Caki2 (cell line): ENCODE measurements around the gene SFXN1. TPM values are rescaled to one million over a fixed set of nuclear protein-coding genes. Genes with fewer than 3 reads are reported as not detected.

Experiments used
- DNase-seq: peaks from one replicate; pipeline ENCODE4 v3.0.0-alpha.2; 2015; ENCODE audit warnings: low read depth
- in situ Hi-C: cut with HindIII; loops from 2 replicates; pipeline ENCODE4 v1.10.0; 2016; ENCODE audit warnings: low sequenced_read_pairs, low pct_unique_long_range_greater_than_20kb, mixed read lengths
- total RNA-seq: library from RNA; depleted of rRNA; stranded (reverse); fragments of >200 nt; shearing (Covaris generic); gene quantifications from 2 replicates; pipeline ENCODE4 v1.2.3, GENCODE V29; 2014; ENCODE audit warnings: low replicate concordance; rRNA removed

SFXN1 gene
- total RNA-seq, 1 experiment from 2014 or later: 199 TPM

GRCh38 chr5:175555168-175555785, 76.9 kb downstream of the SFXN1 start:
- DNase-seq: no peak
- in situ Hi-C loops: no loop called here

- in situ Hi-C loops: no loop called here
These were observed 78.4 kb downstream of the SFXN1 start for GRCh38 chr5:175556794-175557193.

GRCh38 chr5:175557778-175558177, 79.4 kb downstream of the SFXN1 start:
- in situ Hi-C loops: no loop called here

More at GRCh38 chr5:175556794-175557193, 78.4 kb downstream of the SFXN1 start:
- DNase-seq: no peak

DNA sequence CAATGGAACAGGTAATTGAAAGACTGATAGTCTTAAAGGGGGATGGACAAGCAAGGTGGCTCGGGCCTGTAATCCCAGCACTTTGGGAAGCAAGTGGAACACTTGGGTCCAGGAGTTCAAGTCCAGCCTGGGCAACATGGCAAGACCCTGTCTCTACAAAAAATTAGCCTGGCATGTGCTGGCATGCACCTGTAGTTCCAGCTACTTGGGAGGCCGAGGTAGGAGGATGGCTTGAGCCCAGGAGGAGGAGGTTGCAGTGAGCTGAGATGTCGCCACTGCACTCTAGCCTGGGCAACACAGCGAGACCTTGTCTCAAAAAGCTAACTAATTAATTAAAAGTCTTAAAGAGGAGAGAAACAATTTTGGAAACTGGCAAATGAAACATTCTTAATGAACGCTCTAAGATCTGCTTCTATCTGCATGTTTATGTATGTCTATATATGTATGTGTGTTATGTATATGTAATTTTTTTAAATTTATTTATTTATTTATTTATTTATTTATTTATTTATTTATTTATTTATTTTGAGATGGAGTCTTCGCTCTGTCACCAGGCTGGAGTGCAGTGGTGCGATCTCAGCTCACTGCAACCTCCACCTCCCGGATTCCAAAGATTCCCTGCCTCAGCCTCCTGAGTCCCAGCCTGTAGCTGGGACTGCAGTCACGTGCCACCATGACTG, 80.6 kb downstream of the SFXN1 start:
- in situ Hi-C loops: no loop called here
- no peak for DNase-seq

More at GRCh38 chr5:175557778-175558177, 79.4 kb downstream of the SFXN1 start:
- no peak for DNase-seq

- in situ Hi-C loops: no loop called here
These were observed 81.7 kb downstream of the SFXN1 start for GRCh38 chr5:175560011-175560410.

DNA sequence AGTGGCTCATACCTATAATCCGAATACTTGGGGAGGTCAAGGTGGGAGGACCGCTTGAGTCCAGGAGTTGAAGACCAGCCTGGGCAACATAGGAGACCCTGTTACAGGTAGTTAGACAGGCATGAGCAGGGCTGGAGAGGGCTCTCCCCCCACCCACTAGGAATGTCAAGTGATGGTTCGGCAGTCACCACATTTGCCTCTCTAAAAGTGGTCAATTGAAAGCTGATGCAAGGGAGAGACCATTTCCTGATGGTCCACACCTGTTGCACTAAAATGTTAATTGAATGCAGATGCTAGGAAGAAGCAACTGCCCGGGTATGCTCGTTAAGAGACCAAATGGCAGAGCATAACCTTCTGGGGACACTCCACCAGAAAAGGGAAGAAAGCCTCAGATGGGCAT, 82.7 kb downstream of the SFXN1 start:
- in situ Hi-C loops: no loop called here
- DNase-seq: no peak

More at GRCh38 chr5:175560011-175560410, 81.7 kb downstream of the SFXN1 start:
- no peak for DNase-seq

- in situ Hi-C loops: no loop called here
- DNase-seq: no peak
These were observed 86.4 kb downstream of the SFXN1 start for GRCh38 chr5:175564716-175565115.

GRCh38 chr5:175566697-175567096, 88.3 kb downstream of the SFXN1 start:
- no peak for DNase-seq
- in situ Hi-C loops: no loop called here

DNA sequence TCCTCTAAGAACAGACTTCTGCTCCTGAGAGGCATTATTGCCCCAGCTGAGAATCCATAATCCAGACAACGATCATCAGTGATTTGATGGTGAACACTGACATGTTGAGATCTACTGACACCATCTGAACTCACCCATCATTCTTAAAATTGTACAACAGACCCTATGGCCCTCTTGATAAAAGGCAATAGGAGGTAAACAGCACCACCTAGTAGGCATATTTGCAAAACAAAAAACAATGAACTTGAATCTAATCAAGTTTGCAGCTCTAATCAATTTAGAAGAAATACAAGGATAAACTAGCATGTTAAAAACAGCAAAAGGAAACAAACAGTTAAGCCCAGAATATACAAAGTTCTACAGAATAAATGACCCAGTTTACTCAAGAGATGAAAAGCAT, 89.6 kb downstream of the SFXN1 start:
- in situ Hi-C loops: no loop called here

GRCh38 chr5:175569701-175570100, 91.3 kb downstream of the SFXN1 start:
- in situ Hi-C loops: no loop called here
- no peak for DNase-seq

More for the DNA sequence above, 89.6 kb downstream of the SFXN1 start:
- DNase-seq: no peak

GRCh38 chr5:175572886-175573285, 94.5 kb downstream of the SFXN1 start:
- in situ Hi-C loops: no loop called here
- DNase-seq: no peak

- in situ Hi-C loops: no loop called here
These were observed 95.3 kb downstream of the SFXN1 start for GRCh38 chr5:175573493-175574269.

DNA sequence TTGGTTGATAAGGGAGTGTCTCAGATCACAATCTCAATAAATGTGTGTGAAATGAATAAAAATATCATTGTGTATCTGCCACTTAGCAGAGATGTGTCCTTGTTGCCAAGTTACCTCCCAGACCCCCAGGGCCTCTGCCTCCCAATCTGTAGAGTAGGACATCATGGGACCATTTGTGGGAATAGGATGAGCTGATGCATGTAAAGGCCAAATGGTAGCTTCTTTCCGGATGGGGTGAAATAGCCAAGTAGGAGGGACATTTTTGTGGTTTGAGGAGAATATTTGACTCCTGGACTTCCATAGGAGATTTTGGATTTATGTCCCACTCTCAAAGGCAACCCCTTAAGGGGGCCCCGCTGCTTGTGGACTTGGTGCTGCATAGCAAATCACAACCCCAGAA, 96.9 kb downstream of the SFXN1 start:
- DNase-seq: no peak
- in situ Hi-C loops: no loop called here

More at GRCh38 chr5:175573493-175574269, 95.3 kb downstream of the SFXN1 start:
- no peak for DNase-seq

DNA sequence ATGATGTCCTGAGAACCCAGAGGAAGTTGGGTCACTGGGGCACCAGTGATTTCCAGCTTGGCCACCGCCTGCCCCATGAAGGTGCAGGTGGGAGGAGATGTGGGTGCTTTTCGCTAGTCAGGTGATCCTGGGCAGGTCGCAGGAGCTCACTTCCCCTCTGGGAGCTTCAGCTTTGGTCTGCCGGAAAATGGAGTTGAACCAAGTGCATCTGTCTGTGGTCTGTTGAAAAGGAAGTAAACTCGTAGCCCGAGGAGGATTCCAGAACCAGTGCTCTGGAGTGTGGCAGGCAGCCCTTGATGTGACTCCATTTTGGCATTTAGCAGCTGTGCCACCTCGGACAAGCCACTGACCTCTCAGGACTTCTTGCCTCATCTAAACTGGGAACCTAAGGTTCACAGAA, 97.7 kb downstream of the SFXN1 start:
- in situ Hi-C loops: no loop called here
- DNase-seq: no peak

- in situ Hi-C loops: no loop called here
- no peak for DNase-seq
These were observed 98.2 kb downstream of the SFXN1 start for GRCh38 chr5:175576591-175576990.

Other genes starting within 250 kb of the SFXN1 start
- gene DRD1, start 34.4 kb upstream of the SFXN1 start, total RNA-seq: not detected in 2 replicates
- gene HRH2, start 179.5 kb downstream of the SFXN1 start, total RNA-seq: 0.98 and 1.0 TPM in 2 replicates